ENCODE measurements around the gene MINDY4.

The MINDY4 gene

DNA sequence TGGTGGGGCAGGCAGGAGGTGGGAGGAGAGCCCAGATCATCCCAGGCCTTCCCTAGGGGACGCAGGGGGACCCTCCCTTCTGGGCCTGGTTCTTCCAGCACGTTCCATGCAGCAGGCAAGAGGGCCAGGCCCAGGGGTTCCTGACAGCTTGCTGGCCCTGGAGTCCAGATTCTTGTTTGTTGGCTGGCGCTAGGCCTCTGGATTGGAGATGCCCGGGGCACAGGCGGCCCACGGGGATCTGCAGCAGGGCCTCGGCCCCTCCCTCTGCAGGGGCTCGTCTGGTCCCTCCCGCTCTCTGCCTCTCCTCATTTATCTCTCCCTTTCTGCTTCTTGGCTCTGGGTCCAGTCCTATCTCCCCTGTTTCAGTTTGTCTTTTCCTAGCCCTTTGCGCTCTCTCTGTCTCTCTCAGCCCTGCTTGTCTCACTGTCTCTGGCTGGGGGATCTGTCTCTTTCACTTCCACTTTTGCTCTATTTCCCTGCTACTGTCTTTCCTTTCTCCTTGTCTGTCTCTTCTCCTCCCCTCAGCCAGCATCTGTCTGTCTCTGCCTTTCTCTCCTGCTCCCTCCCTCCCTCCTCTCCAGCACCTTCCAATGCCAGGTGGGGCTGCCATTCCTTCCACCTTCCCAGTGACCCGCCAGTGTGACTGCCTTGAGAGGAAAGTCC lies 139.3 kb downstream of the MINDY4 start:
- H3K4me1 ChIP-seq (ENCODE audit: control insufficient read depth, insufficient read depth, low read length), result peaks cover 1% of the 10 kb centered on the region; the same call in 1 of the 2 replicates
- H3K27me3 ChIP-seq (ENCODE audit: control insufficient read depth, insufficient read depth, low read length), result no peaks in the 10 kb centered on the region
- no peaks in the 10 kb centered on the region for H3K9me3 ChIP-seq (ENCODE audit: control insufficient read depth, insufficient read depth, low read length)
- no peak overlapping the region for H3K27ac ChIP-seq (ENCODE audit: low read length)
- WGBS (ENCODE audit: insufficient coverage, insufficient read length), result no CpG with 5 or more reads among the region's 11 CpGs
- no peaks in the 10 kb centered on the region for H3K36me3 ChIP-seq (ENCODE audit: control insufficient read depth, insufficient read depth, low read length)
- no peak overlapping the region for H3K4me3 ChIP-seq (ENCODE audit: low read length)
- DNase-seq (ENCODE audit: low read depth, low spot score), result no peak

DNA sequence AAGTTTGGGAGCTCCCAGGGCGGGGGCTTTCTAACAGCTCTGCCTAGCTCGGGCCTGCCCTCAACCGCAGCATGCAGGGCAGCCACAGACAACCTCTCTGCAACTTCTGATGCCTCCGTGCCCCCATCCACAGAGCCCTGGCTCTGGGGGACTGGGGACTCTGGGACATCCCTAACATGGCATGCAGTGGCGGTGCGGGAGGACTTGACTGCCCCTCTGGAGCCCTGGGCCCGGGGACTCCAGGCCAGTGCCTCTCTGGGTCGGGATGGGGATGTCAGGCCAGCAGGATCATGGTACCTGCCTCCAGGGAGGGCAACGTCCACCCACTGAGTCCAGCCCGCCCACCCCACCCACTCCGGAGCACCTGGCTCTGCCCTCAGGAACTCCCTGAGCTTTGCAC lies 139.9 kb downstream of the MINDY4 start:
- DNase-seq (ENCODE audit: low read depth, low spot score), result no peak
- H3K36me3 ChIP-seq (ENCODE audit: control insufficient read depth, insufficient read depth, low read length), result no peaks in the 10 kb centered on the region
- no peaks in the 10 kb centered on the region for H3K27me3 ChIP-seq (ENCODE audit: control insufficient read depth, insufficient read depth, low read length)
- H3K4me3 ChIP-seq (ENCODE audit: low read length), result no peak overlapping the region
- WGBS (ENCODE audit: insufficient coverage, insufficient read length), result no CpG with 5 or more reads among the region's 11 CpGs
- no peaks in the 10 kb centered on the region for H3K9me3 ChIP-seq (ENCODE audit: control insufficient read depth, insufficient read depth, low read length)
- H3K4me1 ChIP-seq (ENCODE audit: control insufficient read depth, insufficient read depth, low read length), result peaks cover 1% of the 10 kb centered on the region; the same call in 1 of the 2 replicates
- H3K27ac ChIP-seq (ENCODE audit: low read length), result no peak overlapping the region

DNA sequence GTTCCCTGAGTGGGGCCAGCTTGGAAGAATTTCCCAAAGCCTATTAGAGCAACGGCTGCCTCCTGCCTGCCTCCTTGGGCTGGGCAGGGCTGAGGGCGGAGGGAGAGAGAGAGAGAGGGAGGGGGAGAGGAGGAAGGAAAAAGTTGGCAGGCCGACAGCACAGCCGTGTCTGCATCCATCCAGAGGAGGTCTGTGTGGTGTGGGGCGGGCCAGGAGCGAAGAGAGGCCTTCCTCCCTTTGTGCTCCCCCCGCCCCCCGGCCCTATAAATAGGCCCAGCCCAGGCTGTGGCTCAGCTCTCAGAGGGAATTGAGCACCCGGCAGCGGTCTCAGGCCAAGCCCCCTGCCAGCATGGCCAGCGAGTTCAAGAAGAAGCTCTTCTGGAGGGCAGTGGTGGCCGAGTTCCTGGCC lies 140.3 kb downstream of the MINDY4 start, which contains the start of gene AQP1:
Gene AQP1, plus strand, starts transcription at position 293 of the 409 bp plus-strand sequence. Its CDS starts 57 bp downstream, at position 350.
- H3K27ac ChIP-seq (ENCODE audit: low read length), result no peak within 1 kb of the TSS

DNA sequence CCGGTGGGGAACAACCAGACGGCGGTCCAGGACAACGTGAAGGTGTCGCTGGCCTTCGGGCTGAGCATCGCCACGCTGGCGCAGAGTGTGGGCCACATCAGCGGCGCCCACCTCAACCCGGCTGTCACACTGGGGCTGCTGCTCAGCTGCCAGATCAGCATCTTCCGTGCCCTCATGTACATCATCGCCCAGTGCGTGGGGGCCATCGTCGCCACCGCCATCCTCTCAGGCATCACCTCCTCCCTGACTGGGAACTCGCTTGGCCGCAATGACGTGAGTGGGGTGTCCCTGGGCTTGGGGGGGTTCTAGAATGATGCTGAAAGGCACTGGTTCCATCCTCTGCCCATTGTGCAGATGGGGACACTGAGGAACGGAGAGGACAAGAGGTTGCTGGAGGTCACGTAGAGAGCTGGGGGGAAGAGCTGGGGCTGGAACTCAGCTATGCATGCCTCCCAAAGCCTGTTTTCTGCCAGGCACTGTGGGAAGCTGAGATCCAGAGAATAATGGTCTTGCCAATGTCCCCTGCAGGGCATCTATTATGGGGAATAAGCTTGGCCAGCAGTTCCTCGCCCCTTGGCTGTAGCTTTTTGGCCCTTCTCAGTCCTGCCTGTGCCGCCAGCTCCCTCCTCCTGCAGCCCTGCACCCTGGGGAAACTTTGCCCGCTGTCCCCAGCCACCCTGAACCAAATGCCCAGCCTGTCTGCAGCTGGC lies 141.0 kb downstream of the MINDY4 start:
- H3K36me3 ChIP-seq (ENCODE audit: control insufficient read depth, insufficient read depth, low read length), result no peaks in the 10 kb centered on the region
- no peak overlapping the region for H3K4me3 ChIP-seq (ENCODE audit: low read length)
- no CpG with 5 or more reads among the region's 26 CpGs for WGBS (ENCODE audit: insufficient coverage, insufficient read length)
- H3K4me1 ChIP-seq (ENCODE audit: control insufficient read depth, insufficient read depth, low read length), result peaks cover 1% of the 10 kb centered on the region; the same call in 1 of the 2 replicates
- DNase-seq (ENCODE audit: low read depth, low spot score), result no peak
- no peaks in the 10 kb centered on the region for H3K27me3 ChIP-seq (ENCODE audit: control insufficient read depth, insufficient read depth, low read length)
- no peaks in the 10 kb centered on the region for H3K9me3 ChIP-seq (ENCODE audit: control insufficient read depth, insufficient read depth, low read length)
- H3K27ac ChIP-seq (ENCODE audit: low read length), result no peak overlapping the region

More for the DNA sequence above, 140.3 kb downstream of the MINDY4 start, which contains the start of gene AQP1:
- no peaks in the 10 kb centered on the region for H3K27me3 ChIP-seq (ENCODE audit: control insufficient read depth, insufficient read depth, low read length)
- DNase-seq (ENCODE audit: low read depth, low spot score), result no peak
- H3K36me3 ChIP-seq (ENCODE audit: control insufficient read depth, insufficient read depth, low read length), result no peaks in the 10 kb centered on the region
- WGBS (ENCODE audit: insufficient coverage, insufficient read length), result no CpG with 5 or more reads among the region's 12 CpGs
- no peak within 1 kb of the TSS for H3K4me3 ChIP-seq (ENCODE audit: low read length)
- H3K4me1 ChIP-seq (ENCODE audit: control insufficient read depth, insufficient read depth, low read length), result peaks cover 1% of the 10 kb centered on the region; the same call in 1 of the 2 replicates
- H3K9me3 ChIP-seq (ENCODE audit: control insufficient read depth, insufficient read depth, low read length), result no peaks in the 10 kb centered on the region

DNA sequence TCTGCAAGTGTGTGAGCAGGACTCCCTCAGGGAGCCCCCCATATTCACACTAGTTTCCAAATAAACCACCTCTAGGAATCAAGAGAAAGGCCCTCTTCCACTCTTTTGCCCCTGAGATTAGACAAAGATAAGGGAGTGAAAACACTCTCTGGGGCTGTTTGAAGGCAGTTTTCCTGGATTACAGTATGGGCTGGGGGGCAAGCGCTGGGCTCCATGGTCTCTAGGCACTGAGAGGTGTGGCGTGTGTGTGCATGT lies 141.4 kb downstream of the MINDY4 start:
- no CpG with 5 or more reads among the region's 2 CpGs for WGBS (ENCODE audit: insufficient coverage, insufficient read length)
- DNase-seq (ENCODE audit: low read depth, low spot score), result no peak

DNA sequence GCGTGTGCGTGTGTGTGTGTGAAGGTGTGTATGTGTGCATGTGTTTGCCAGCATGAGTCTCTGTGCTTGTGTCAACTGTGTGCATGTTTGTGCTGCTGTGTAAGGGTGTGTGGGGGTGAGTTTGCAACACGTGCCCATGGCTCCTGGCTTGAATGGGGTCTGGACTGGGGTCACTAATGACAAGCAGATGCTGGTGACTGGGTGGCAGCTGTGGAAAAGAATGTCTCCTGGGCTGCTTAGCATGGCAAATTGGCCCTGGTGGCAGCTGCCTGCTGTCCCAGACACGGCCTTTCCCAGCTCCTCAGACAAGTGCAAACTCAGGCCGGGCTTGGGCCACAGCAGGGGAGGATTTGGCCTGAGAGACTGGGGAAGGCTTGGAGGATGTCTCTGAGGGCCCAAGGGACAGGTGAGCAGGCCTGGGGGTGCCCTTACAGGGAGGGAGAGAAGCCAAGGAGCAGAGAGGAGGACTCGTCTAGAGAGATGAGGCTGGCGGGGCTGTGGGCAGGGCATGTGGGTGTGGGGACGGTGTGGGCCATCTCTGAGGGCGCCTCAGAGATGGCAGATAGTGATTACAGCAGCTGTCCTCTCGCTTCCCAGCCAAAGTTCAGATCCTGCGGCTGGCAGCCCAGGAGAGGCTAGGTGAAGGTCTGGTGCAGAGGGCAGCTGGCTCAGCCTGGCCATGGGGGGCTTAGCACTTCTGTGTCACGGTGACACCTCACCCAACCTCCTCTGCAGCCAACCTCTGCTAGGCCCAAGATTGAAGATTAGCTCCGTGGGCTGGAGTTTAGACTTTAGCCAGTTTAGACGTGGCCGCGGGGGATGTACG lies 142.0 kb downstream of the MINDY4 start:
- Histone ChIP-seq H3K27me3 (ENCODE audit: control insufficient read depth, insufficient read depth, low read length) (no peaks in the 10 kb centered on the region), H3K4me3 (ENCODE audit: low read length) (no peak overlapping the region), H3K36me3 (ENCODE audit: control insufficient read depth, insufficient read depth, low read length) (no peaks in the 10 kb centered on the region), H3K9me3 (ENCODE audit: control insufficient read depth, insufficient read depth, low read length) (no peaks in the 10 kb centered on the region), H3K4me1 (ENCODE audit: control insufficient read depth, insufficient read depth, low read length) (no peaks in the 10 kb centered on the region; the same call in 1 of the 2 replicates), H3K27ac (ENCODE audit: low read length) (no peak overlapping the region)
- DNase-seq (ENCODE audit: low read depth, low spot score), result no peak
- WGBS (ENCODE audit: insufficient coverage, insufficient read length), result no CpG with 5 or more reads among the region's 17 CpGs

More for the DNA sequence above, 141.4 kb downstream of the MINDY4 start:
- H3K27ac ChIP-seq (ENCODE audit: low read length), result no peak overlapping the region
- no peak overlapping the region for H3K4me3 ChIP-seq (ENCODE audit: low read length)
- no peaks in the 10 kb centered on the region for H3K36me3 ChIP-seq (ENCODE audit: control insufficient read depth, insufficient read depth, low read length)
- H3K4me1 ChIP-seq (ENCODE audit: control insufficient read depth, insufficient read depth, low read length), result peaks cover 1% of the 10 kb centered on the region; the same call in 1 of the 2 replicates
- H3K27me3 ChIP-seq (ENCODE audit: control insufficient read depth, insufficient read depth, low read length), result no peaks in the 10 kb centered on the region
- H3K9me3 ChIP-seq (ENCODE audit: control insufficient read depth, insufficient read depth, low read length), result no peaks in the 10 kb centered on the region

DNA sequence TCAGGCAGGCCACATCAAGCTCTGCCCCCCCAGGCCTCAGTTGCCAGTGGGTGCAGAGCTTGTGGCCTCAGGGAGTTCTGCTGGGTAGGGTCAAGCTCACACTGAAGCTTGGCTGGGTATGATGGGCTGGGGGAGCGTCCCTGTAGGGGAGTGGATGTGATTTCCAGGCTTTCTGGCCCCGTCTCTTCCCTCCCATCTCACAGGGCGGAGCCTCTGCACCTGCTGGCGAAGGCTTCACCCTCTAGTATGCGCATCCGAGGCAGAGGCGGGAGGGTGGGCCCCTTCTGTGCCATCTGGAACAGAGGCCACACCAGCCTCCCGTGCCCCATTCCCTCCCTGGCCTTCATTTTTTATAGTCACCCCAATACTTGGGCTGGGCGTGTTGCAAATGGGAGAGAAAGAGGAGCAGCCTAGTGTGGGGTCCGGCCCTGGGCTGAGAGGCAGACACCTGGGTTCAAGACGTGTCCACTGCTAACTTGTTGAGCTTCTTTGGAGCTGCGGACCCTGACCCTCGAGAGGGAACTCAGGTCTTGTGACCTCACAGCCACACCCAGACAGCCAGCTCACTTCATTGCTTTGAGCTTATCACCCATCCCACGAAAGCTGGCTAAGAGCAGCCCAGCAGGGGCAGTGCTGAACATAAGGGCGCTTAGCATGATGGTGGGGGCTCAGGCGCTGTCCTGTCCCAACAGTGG lies 142.8 kb downstream of the MINDY4 start:
- Histone ChIP-seq H3K27me3 (ENCODE audit: control insufficient read depth, insufficient read depth, low read length) (no peaks in the 10 kb centered on the region), H3K4me1 (ENCODE audit: control insufficient read depth, insufficient read depth, low read length) (no peaks in the 10 kb centered on the region; the same call in 1 of the 2 replicates), H3K4me3 (ENCODE audit: low read length) (no peak overlapping the region), H3K27ac (ENCODE audit: low read length) (no peak overlapping the region), H3K9me3 (ENCODE audit: control insufficient read depth, insufficient read depth, low read length) (no peaks in the 10 kb centered on the region), H3K36me3 (ENCODE audit: control insufficient read depth, insufficient read depth, low read length) (no peaks in the 10 kb centered on the region)
- WGBS (ENCODE audit: insufficient coverage, insufficient read length), result no CpG with 5 or more reads among the region's 16 CpGs
- no peak for DNase-seq (ENCODE audit: low read depth, low spot score)

DNA sequence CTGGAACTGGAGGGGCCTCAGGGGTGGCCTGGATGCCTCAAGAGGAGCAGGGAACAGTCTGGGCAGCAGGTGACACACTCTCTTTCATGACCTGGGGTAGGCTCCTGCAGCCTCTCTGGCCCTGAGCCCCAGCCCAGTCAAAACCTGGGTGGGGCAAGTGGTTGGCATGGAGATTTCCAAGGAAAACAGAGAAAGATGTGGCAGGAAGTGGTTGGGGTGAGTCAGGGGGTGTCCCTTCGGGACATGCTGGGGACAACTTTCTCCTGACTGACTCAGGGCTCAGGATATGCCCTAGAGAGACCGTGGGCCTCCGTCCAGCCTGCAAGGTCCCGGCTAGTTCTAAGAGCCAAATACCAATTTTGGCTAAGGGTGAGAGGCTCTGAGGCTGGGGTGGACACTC lies 143.4 kb downstream of the MINDY4 start:
- H3K4me3 ChIP-seq (ENCODE audit: low read length), result no peak overlapping the region
- no peaks in the 10 kb centered on the region; the same call in 1 of the 2 replicates for H3K4me1 ChIP-seq (ENCODE audit: control insufficient read depth, insufficient read depth, low read length)
- no peak for DNase-seq (ENCODE audit: low read depth, low spot score)
- no CpG with 5 or more reads among the region's 4 CpGs for WGBS (ENCODE audit: insufficient coverage, insufficient read length)
- no peaks in the 10 kb centered on the region for H3K36me3 ChIP-seq (ENCODE audit: control insufficient read depth, insufficient read depth, low read length)
- H3K27me3 ChIP-seq (ENCODE audit: control insufficient read depth, insufficient read depth, low read length), result no peaks in the 10 kb centered on the region
- H3K9me3 ChIP-seq (ENCODE audit: control insufficient read depth, insufficient read depth, low read length), result no peaks in the 10 kb centered on the region
- H3K27ac ChIP-seq (ENCODE audit: low read length), result no peak overlapping the region

DNA sequence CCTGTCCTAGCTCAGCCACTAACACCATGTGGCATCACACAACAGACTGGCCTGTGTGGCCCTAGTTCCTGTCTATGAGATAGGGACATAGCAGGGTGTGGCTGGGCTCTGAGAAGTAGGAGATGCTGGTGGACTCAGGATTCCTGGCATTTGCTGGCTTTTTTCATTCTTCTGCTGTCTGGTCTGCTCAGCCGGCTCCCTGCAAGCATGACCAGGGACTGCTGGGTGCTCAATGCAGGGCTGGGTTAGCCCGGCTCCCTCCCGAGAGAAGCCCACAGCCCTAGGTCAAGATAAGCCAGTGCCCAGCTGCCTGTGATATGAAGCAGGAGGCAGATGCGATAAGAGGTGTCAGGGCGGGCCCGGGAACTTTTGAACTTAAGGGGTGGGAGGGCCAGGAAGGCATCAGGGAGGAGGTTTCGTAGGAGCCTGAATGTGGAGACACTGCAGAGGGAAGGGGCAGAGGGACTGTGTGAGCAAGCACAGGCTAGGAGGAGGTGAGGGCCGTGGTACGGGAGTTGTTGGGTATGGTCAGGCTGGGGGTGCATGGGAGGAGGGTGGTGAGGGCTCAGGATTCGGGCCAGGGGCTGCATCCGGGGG lies 143.9 kb downstream of the MINDY4 start:
- Histone ChIP-seq H3K9me3 (ENCODE audit: control insufficient read depth, insufficient read depth, low read length) (no peaks in the 10 kb centered on the region), H3K27ac (ENCODE audit: low read length) (no peak overlapping the region), H3K4me1 (ENCODE audit: control insufficient read depth, insufficient read depth, low read length) (no peaks in the 10 kb centered on the region; the same call in 1 of the 2 replicates), H3K27me3 (ENCODE audit: control insufficient read depth, insufficient read depth, low read length) (no peaks in the 10 kb centered on the region), H3K4me3 (ENCODE audit: low read length) (no peak overlapping the region), H3K36me3 (ENCODE audit: control insufficient read depth, insufficient read depth, low read length) (no peaks in the 10 kb centered on the region)
- WGBS (ENCODE audit: insufficient coverage, insufficient read length), result no CpG with 5 or more reads among the region's 11 CpGs
- DNase-seq (ENCODE audit: low read depth, low spot score), result no peak

Measured in iPS DF 6.9 (cell line).